Colonic mucosa (tissue), 4 donors: ENCODE data around the gene RALGPS2. TPM values are rescaled to one million over a fixed set of nuclear protein-coding genes. Genes with fewer than 3 reads are reported as not detected.

Experiments
- DNase-seq: peaks from one replicate; pipeline ENCODE4 v3.0.0-alpha.2; 2020
- H3K27ac ChIP-seq: fragments of 200-600 bp; one replicate; pipeline ENCODE4 v1.8.0; 2021
- H3K27me3 ChIP-seq: fragments of 200-600 bp; one replicate; pipeline ENCODE4 v1.8.0; 2021
- H3K36me3 ChIP-seq: fragments of 200-600 bp; one replicate; pipeline ENCODE4 v1.8.0; 2021
- H3K4me1 ChIP-seq: fragments of 200-600 bp; one replicate; pipeline ENCODE4 v1.8.0; 2021; ENCODE audit warnings: mild to moderate bottlenecking
- H3K4me3 ChIP-seq: fragments of 200-600 bp; one replicate; pipeline ENCODE4 v1.8.0; 2021
- H3K9ac ChIP-seq, 2 donors: one replicate each; pipeline ENCODE4 v1.7.0; 2013; ENCODE audit warnings: control low read depth in 2 of 2, low read depth in 2 of 2, low read length in 2 of 2
- H3K9me3 ChIP-seq: fragments of 200-600 bp; one replicate; pipeline ENCODE4 v1.8.0; 2021
- CTCF ChIP-seq: fragments of 200-600 bp; IDR thresholded peaks from one replicate; pipeline ENCODE4 v1.8.0; 2022; ENCODE audit warnings: antibody characterized with exemption, mild to moderate bottlenecking
- intact Hi-C: fragments of 100-400 bp; cut with DNase I; formaldehyde crosslinking; loops from one replicate; pipeline ENCODE4 v1.14.1; 2022
- total RNA-seq, 2 donors: library from RNA; stranded (reverse); fragmentation: NEBNext Ultra II Directional in 1 of 2; extraction: Animal tissue kit (Norgen Biotek cat#: 25700) in 1 of 2; gene quantifications; one replicate each; pipeline ENCODE4 v1.2.1, GENCODE V29; 2021
- donor health status: healthy.
- donor health status: DM: no; HTN: no; CAD: no.
- donor health status: DM: no; HTN: no; CAD: no.

RALGPS2 gene
- total RNA-seq, 2 donors from 2014 or later, result 23.5 to 49.1 TPM

GRCh38 chr1:178921499-178921898, 196.5 kb downstream of the RALGPS2 start:
- Histone ChIP-seq H3K9me3 (no peaks in the 10 kb centered on the region), H3K27ac (no peak overlapping the region), H3K36me3 (no peaks in the 10 kb centered on the region), H3K4me1 (no peaks in the 10 kb centered on the region), H3K27me3 (no peaks in the 10 kb centered on the region), H3K9ac (no peak overlapping the region), H3K4me3 (no peak overlapping the region)
- DNase-seq, result no peak
- no peak for TF ChIP-seq CTCF
- intact Hi-C loops, result no loop called here

GRCh38 chr1:178923512-178923911, 198.5 kb downstream of the RALGPS2 start:
- Histone ChIP-seq H3K27ac (no peak overlapping the region), H3K27me3 (no peaks in the 10 kb centered on the region), H3K9me3 (no peaks in the 10 kb centered on the region), H3K36me3 (no peaks in the 10 kb centered on the region), H3K9ac (no peak overlapping the region), H3K4me3 (no peak overlapping the region), H3K4me1 (no peaks in the 10 kb centered on the region)
- no peak for DNase-seq
- intact Hi-C loops, result no loop called here
- no peak for TF ChIP-seq CTCF

GRCh38 chr1:178926046-178926445, 201.0 kb downstream of the RALGPS2 start:
- no peak overlapping the region for H3K9ac ChIP-seq
- no peaks in the 10 kb centered on the region for H3K27me3 ChIP-seq
- intact Hi-C loops, result no loop called here
- H3K27ac ChIP-seq, result no peak overlapping the region
- no peak for DNase-seq
- no peaks in the 10 kb centered on the region for H3K9me3 ChIP-seq
- no peaks in the 10 kb centered on the region for H3K36me3 ChIP-seq
- H3K4me3 ChIP-seq, result no peak overlapping the region
- H3K4me1 ChIP-seq, result no peaks in the 10 kb centered on the region
- no peak for TF ChIP-seq CTCF

GRCh38 chr1:178927003-178927402, 202.0 kb downstream of the RALGPS2 start:
- Histone ChIP-seq H3K9ac (no peak overlapping the region), H3K4me1 (no peaks in the 10 kb centered on the region), H3K27me3 (no peaks in the 10 kb centered on the region), H3K4me3 (no peak overlapping the region), H3K36me3 (no peaks in the 10 kb centered on the region), H3K9me3 (no peaks in the 10 kb centered on the region), H3K27ac (no peak overlapping the region)
- TF ChIP-seq CTCF, result no peak
- DNase-seq, result no peak
- intact Hi-C loops, result no loop called here

GRCh38 chr1:178928041-178928440, 203.0 kb downstream of the RALGPS2 start:
- Histone ChIP-seq H3K36me3 (no peaks in the 10 kb centered on the region), H3K4me3 (no peak overlapping the region), H3K9ac (no peak overlapping the region), H3K27ac (no peak overlapping the region), H3K9me3 (no peaks in the 10 kb centered on the region), H3K4me1 (no peaks in the 10 kb centered on the region), H3K27me3 (no peaks in the 10 kb centered on the region)
- no peak for TF ChIP-seq CTCF
- DNase-seq, result no peak
- intact Hi-C loops, result no loop called here

- H3K9ac ChIP-seq, result no peak overlapping the region
- H3K36me3 ChIP-seq, result no peaks in the 10 kb centered on the region
- no peak for DNase-seq
- H3K4me3 ChIP-seq, result no peak overlapping the region
- H3K27me3 ChIP-seq, result no peaks in the 10 kb centered on the region
- no peaks in the 10 kb centered on the region for H3K4me1 ChIP-seq
- TF ChIP-seq CTCF, result no peak
- intact Hi-C loops, result no loop called here
- H3K9me3 ChIP-seq, result no peaks in the 10 kb centered on the region
- H3K27ac ChIP-seq, result no peak overlapping the region
Measured at GRCh38 chr1:178928976-178929375, 203.9 kb downstream of the RALGPS2 start.
